Trophoblast cell (in vitro differentiated cells and primary cell): ENCODE measurements around the gene FAM216B.
A peak's percentile ranks its signal among the peaks of the same experiment; 100 is the strongest.

ENCODE experiments used
- DNase-seq, 2 donors: peaks; one replicate each; pipeline ENCODE4 v3.0.0-alpha.2; 2016
- H2AFZ ChIP-seq: 2 replicates; pipeline ENCODE4 v1.6.1; 2013; ENCODE audit warnings: low read length, moderate library complexity, mild to moderate bottlenecking; ENCODE audit not compliant: insufficient read depth, poor library complexity
- H2AK5ac ChIP-seq: 2 replicates; pipeline ENCODE4 v1.6.1; 2013; ENCODE audit warnings: mild to moderate bottlenecking, low read length
- H2BK120ac ChIP-seq: 2 replicates; pipeline ENCODE4 v1.6.1; 2013; ENCODE audit warnings: low read length, mild to moderate bottlenecking, moderate library complexity; ENCODE audit not compliant: insufficient read depth, poor library complexity
- H2BK12ac ChIP-seq: 2 replicates; pipeline ENCODE4 v1.6.1; 2013; ENCODE audit warnings: mild to moderate bottlenecking, low read length, moderate library complexity
- H2BK5ac ChIP-seq: 2 replicates; pipeline ENCODE4 v1.6.1; 2013; ENCODE audit warnings: low read length, low read depth, moderate library complexity, mild to moderate bottlenecking; ENCODE audit not compliant: poor library complexity
- H3K14ac ChIP-seq: 2 replicates; pipeline ENCODE4 v1.6.1; 2013; ENCODE audit warnings: mild to moderate bottlenecking, low read length
- H3K18ac ChIP-seq: 2 replicates; pipeline ENCODE4 v1.6.1; 2013; ENCODE audit warnings: mild to moderate bottlenecking, low read length
- H3K23ac ChIP-seq: 2 replicates; pipeline ENCODE4 v1.6.1; 2013; ENCODE audit warnings: low read length
- H3K27ac ChIP-seq: 2 replicates; pipeline ENCODE4 v1.5.1; 2013; ENCODE audit warnings: low read depth, mild to moderate bottlenecking, inconsistent platforms, low read length, moderate library complexity
- H3K27me3 ChIP-seq: 2 replicates; pipeline ENCODE4 v1.6.1; 2013; ENCODE audit warnings: inconsistent platforms, mild to moderate bottlenecking, low read length, moderate library complexity; ENCODE audit not compliant: insufficient read depth
- H3K36me3 ChIP-seq, 2 experiments: 1 replicate in 1 of 2; 2 replicates in 1 of 2; pipeline ENCODE4 v1.6.1; 2013; ENCODE audit warnings: low read length in 2 of 2, mild to moderate bottlenecking in 2 of 2, moderate library complexity in 1 of 2; ENCODE audit not compliant: insufficient read depth in 2 of 2, control insufficient read depth in 1 of 2
- H3K4ac ChIP-seq: 2 replicates; pipeline ENCODE4 v1.6.1; 2013; ENCODE audit warnings: low read depth, mild to moderate bottlenecking, low read length, moderate library complexity
- H3K4me1 ChIP-seq, 2 experiments: 1 replicate in 1 of 2; 2 replicates in 1 of 2; pipeline ENCODE4 v1.6.1; 2013; ENCODE audit warnings: low read length in 2 of 2, mild to moderate bottlenecking in 2 of 2, moderate library complexity in 1 of 2; ENCODE audit not compliant: insufficient read depth in 2 of 2, control insufficient read depth in 1 of 2
- H3K4me2 ChIP-seq: 2 replicates; pipeline ENCODE4 v1.6.1; 2013; ENCODE audit warnings: inconsistent platforms, mild to moderate bottlenecking, low read length, moderate library complexity
- H3K4me3 ChIP-seq: 2 replicates; pipeline ENCODE4 v1.5.1; 2013; ENCODE audit warnings: mild to moderate bottlenecking, low read depth, low read length, inconsistent platforms
- H3K79me1 ChIP-seq: one replicate; pipeline ENCODE4 v1.6.1; 2013; ENCODE audit warnings: low read length
- H3K79me2 ChIP-seq: 2 replicates; pipeline ENCODE4 v1.6.1; 2013; ENCODE audit warnings: low read length, mild to moderate bottlenecking; ENCODE audit not compliant: control insufficient read depth, insufficient read depth, poor library complexity
- H3K9ac ChIP-seq: 2 replicates; pipeline ENCODE4 v1.6.1; 2013; ENCODE audit warnings: mild to moderate bottlenecking, low read length
- H3K9me3 ChIP-seq: 2 replicates; pipeline ENCODE4 v1.6.1; 2013; ENCODE audit warnings: low read depth, mild to moderate bottlenecking, control low read depth, inconsistent platforms, low read length; ENCODE audit not compliant: insufficient read depth
- H4K12ac ChIP-seq: 2 replicates; pipeline ENCODE4 v1.6.1; 2013; ENCODE audit warnings: low read depth, mild to moderate bottlenecking, low read length, moderate library complexity
- H4K8ac ChIP-seq: 2 replicates; pipeline ENCODE4 v1.6.1; 2013; ENCODE audit warnings: low read depth, mild to moderate bottlenecking, low read length, moderate library complexity
- H4K91ac ChIP-seq: one replicate; pipeline ENCODE4 v1.6.1; 2013; ENCODE audit warnings: low read depth, mild to moderate bottlenecking, low read length, moderate library complexity
- WGBS: extraction: QIAGEN DNeasy Blood & Tissue Kit; methylation state at CpG from one replicate; pipeline ENCODE4 v1.1.7; 2013; ENCODE audit warnings: missing lambda C conversion rate; ENCODE audit not compliant: insufficient read length, insufficient coverage; ENCODE audit errors: extremely low coverage; 5-methylcytosine and 5-hydroxymethylcytosine counted together

The FAM216B gene

GRCh38 chr13:42808341-42808940 lies 27.1 kb downstream of the FAM216B start:
- no peaks in the 10 kb centered on the region for H3K36me3 ChIP-seq
- no peaks in the 10 kb centered on the region for H3K79me1 ChIP-seq
- no CpG with 5 or more reads among the region's 5 CpGs for WGBS
- no peak overlapping the region for H2BK120ac ChIP-seq
- no peaks in the 10 kb centered on the region for H3K4me1 ChIP-seq
- no peak overlapping the region for H3K4me3 ChIP-seq
- H2AFZ ChIP-seq, result no peak overlapping the region
- no peaks in the 10 kb centered on the region for H3K79me2 ChIP-seq
- H2AK5ac ChIP-seq, result no peak overlapping the region
- H3K14ac ChIP-seq, result no peak overlapping the region
- H3K27me3 ChIP-seq, result no peaks in the 10 kb centered on the region
- H3K9ac ChIP-seq, result no peak overlapping the region
- no peak overlapping the region for H4K12ac ChIP-seq
- H4K91ac ChIP-seq, result no peak overlapping the region
- no peak overlapping the region for H3K4ac ChIP-seq
- no peak overlapping the region for H3K18ac ChIP-seq
- no peak overlapping the region for H4K8ac ChIP-seq
- H3K4me2 ChIP-seq, result no peak overlapping the region
- H3K9me3 ChIP-seq, result no peaks in the 10 kb centered on the region
- DNase-seq, result peak in 1 of 2 donors; percentile 33
- H3K27ac ChIP-seq, result no peak overlapping the region
- H2BK12ac ChIP-seq, result no peak overlapping the region
- H2BK5ac ChIP-seq, result no peak overlapping the region
- H3K23ac ChIP-seq, result no peak overlapping the region

GRCh38 chr13:42812316-42812715 lies 30.9 kb downstream of the FAM216B start:
- Histone ChIP-seq H2BK5ac (no peak overlapping the region), H3K9ac (no peak overlapping the region), H2BK120ac (no peak overlapping the region), H3K4ac (no peak overlapping the region), H2BK12ac (no peak overlapping the region), H3K4me2 (no peak overlapping the region), H4K91ac (no peak overlapping the region), H3K23ac (no peak overlapping the region), H4K12ac (no peak overlapping the region), H2AK5ac (no peak overlapping the region), H3K27me3 (no peaks in the 10 kb centered on the region), H4K8ac (no peak overlapping the region), H3K79me2 (no peaks in the 10 kb centered on the region), H3K14ac (no peak overlapping the region), H3K9me3 (peaks cover 2% of the 10 kb centered on the region), H3K36me3 (no peaks in the 10 kb centered on the region), H3K4me1 (no peaks in the 10 kb centered on the region), H3K27ac (no peak overlapping the region), H2AFZ (no peak overlapping the region), H3K4me3 (no peak overlapping the region), H3K18ac (no peak overlapping the region), H3K79me1 (no peaks in the 10 kb centered on the region)
- WGBS, result no CpG with 5 or more reads among the region's 5 CpGs
- peak; percentile 37 to 47 for DNase-seq

DNA sequence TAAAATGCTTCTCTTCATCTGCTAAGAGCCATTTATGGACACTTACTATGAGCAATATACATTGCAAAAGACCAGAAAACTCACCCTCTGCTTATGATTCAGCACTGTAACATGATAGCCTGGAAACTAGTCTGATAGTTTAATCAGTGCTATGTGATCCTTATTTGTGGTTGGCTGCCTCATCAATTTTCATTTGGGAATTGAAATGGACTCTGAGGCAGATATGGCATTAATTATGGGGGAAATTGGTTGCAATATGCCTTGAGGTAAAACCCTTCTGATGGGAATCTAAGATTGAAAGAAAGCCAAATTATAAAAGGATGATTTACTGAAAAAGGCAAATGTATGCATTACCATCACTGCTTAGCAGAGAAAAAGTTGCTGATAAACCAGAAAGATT lies 33.5 kb downstream of the FAM216B start:
- no peak overlapping the region for H4K91ac ChIP-seq
- no peak overlapping the region for H3K14ac ChIP-seq
- H3K9me3 ChIP-seq, result peaks cover 8% of the 10 kb centered on the region
- peak in 1 of 2 donors; percentile 14 for DNase-seq
- no peaks in the 10 kb centered on the region for H3K79me2 ChIP-seq
- H4K8ac ChIP-seq, result no peak overlapping the region
- no peak overlapping the region for H2AFZ ChIP-seq
- H3K27ac ChIP-seq, result no peak overlapping the region
- H3K18ac ChIP-seq, result no peak overlapping the region
- H3K36me3 ChIP-seq, result peaks cover 2% of the 10 kb centered on the region in 2 experiments
- no peaks in the 10 kb centered on the region for H3K79me1 ChIP-seq
- no peaks in the 10 kb centered on the region for H3K4me1 ChIP-seq
- H3K4me3 ChIP-seq, result no peak overlapping the region
- no peak overlapping the region for H2BK5ac ChIP-seq
- no peak overlapping the region for H4K12ac ChIP-seq
- no peak overlapping the region for H3K4me2 ChIP-seq
- H3K27me3 ChIP-seq, result no peaks in the 10 kb centered on the region
- H3K23ac ChIP-seq, result no peak overlapping the region
- H3K4ac ChIP-seq, result no peak overlapping the region
- H2BK120ac ChIP-seq, result no peak overlapping the region
- no peak overlapping the region for H2BK12ac ChIP-seq
- no peak overlapping the region for H2AK5ac ChIP-seq
- no peak overlapping the region for H3K9ac ChIP-seq

GRCh38 chr13:42815681-42816080 lies 34.3 kb downstream of the FAM216B start:
- no peaks in the 10 kb centered on the region for H3K4me1 ChIP-seq
- no peak overlapping the region for H3K4ac ChIP-seq
- H4K8ac ChIP-seq, result no peak overlapping the region
- no peaks in the 10 kb centered on the region for H3K79me2 ChIP-seq
- no peaks in the 10 kb centered on the region for H3K27me3 ChIP-seq
- H2BK120ac ChIP-seq, result no peak overlapping the region
- peaks cover 8% of the 10 kb centered on the region for H3K9me3 ChIP-seq
- H4K91ac ChIP-seq, result no peak overlapping the region
- no peak overlapping the region for H3K9ac ChIP-seq
- no CpG with 5 or more reads among the region's 3 CpGs for WGBS
- no peak overlapping the region for H3K27ac ChIP-seq
- no peak overlapping the region for H4K12ac ChIP-seq
- H2BK5ac ChIP-seq, result no peak overlapping the region
- H3K18ac ChIP-seq, result no peak overlapping the region
- H2BK12ac ChIP-seq, result no peak overlapping the region
- H3K4me3 ChIP-seq, result no peak overlapping the region
- H3K4me2 ChIP-seq, result no peak overlapping the region
- H2AFZ ChIP-seq, result no peak overlapping the region
- no peak overlapping the region for H3K14ac ChIP-seq
- peaks cover 2% of the 10 kb centered on the region in 2 experiments for H3K36me3 ChIP-seq
- H3K23ac ChIP-seq, result no peak overlapping the region
- H3K79me1 ChIP-seq, result no peaks in the 10 kb centered on the region
- DNase-seq, result no peak
- no peak overlapping the region for H2AK5ac ChIP-seq
